OCI-LY1 (cell line): ENCODE data around the gene MAPK1.

Source experiments
- EZH2 ChIP-seq: fragments of 200-600 bp; sonication (generic), shearing (Covaris generic); IDR thresholded peaks from 2 replicates; pipeline ENCODE4 v1.8.0; 2017; ENCODE audit warnings: borderline replicate concordance, mixed run types, mild to moderate bottlenecking, antibody characterized with exemption, low read length, moderate library complexity, mixed read lengths
- TF ChIP-seq, protein P1 (sequence below): fragments of 200-600 bp; sonication (generic), shearing (Covaris generic); IDR thresholded peaks from 2 replicates; pipeline ENCODE4 v1.5.1; 2017; ENCODE audit warnings: mild to moderate bottlenecking, antibody characterized with exemption, low read length, moderate library complexity, mixed read lengths

DNA sequence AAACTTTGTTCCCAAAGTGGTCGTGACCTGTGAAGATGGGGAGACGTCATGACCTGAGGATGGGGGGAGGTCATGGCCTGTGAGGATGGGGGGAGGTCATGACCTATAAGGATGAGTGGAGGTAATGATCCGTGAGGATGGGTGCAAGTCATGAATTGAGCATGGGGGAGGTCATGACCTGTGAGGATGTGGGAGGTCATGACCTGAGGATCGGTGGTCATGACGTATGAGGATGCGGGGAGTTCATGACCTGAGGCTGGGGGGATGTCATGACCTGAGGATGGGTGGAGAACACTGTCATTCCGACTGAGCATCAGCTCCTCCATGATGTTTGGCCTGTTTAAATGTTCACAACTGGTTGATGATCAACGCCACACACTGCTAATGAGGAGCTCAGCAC, 157.8 kb downstream of the MAPK1 start:
- TF ChIP-seq, protein P1, sequence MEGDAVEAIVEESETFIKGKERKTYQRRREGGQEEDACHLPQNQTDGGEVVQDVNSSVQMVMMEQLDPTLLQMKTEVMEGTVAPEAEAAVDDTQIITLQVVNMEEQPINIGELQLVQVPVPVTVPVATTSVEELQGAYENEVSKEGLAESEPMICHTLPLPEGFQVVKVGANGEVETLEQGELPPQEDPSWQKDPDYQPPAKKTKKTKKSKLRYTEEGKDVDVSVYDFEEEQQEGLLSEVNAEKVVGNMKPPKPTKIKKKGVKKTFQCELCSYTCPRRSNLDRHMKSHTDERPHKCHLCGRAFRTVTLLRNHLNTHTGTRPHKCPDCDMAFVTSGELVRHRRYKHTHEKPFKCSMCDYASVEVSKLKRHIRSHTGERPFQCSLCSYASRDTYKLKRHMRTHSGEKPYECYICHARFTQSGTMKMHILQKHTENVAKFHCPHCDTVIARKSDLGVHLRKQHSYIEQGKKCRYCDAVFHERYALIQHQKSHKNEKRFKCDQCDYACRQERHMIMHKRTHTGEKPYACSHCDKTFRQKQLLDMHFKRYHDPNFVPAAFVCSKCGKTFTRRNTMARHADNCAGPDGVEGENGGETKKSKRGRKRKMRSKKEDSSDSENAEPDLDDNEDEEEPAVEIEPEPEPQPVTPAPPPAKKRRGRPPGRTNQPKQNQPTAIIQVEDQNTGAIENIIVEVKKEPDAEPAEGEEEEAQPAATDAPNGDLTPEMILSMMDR = no peak
- no peak for TF ChIP-seq EZH2
